RPMI8226 (cell line): ENCODE data around the gene MED31.
A peak's percentile ranks its signal among the peaks of the same experiment; 100 is the strongest.
"Not testable (repeated sequence)": the region's sequence is repeated elsewhere in the genome, so short reads cannot be mapped to it uniquely, and the experiment has no call there.

ENCODE experiments used
- DNase-seq: peaks from one replicate; pipeline ENCODE4 v3.0.0-alpha.2; 2015

Gene MED31

GRCh38 chr17:6676802-6677157 is 25.4 kb upstream of the MED31 start:
- DNase-seq = no peak

DNA sequence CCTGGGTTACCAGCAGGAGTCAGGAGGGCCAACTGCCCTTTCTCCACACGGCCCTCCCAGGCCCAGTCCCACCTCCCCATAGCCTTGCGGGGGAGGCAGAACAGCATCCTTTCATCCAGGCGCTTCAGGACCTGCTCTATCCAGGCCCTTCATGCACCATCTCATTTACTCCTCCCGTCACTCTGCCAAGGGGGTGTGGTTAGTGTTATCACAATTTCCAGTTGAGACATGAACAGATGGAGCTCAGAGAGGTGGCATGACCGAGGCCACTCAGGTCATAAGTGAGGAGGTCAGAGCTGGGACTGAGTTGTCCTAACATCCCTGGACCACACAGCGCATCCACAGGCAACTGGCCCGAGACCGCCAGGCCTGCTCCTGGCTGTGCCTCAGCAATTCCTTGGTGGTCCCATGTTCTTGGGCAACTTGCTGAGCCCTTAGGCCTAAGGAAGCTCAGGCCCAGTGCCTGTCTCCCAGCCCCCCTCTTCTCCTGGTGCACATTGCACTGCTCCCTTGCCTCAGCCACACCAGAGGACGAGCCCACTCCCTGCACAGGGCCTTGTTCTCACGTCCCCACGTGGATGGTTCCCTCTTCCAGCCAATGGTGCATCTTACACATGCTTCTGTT is 23.9 kb upstream of the MED31 start:
- DNase-seq = no peak

DNA sequence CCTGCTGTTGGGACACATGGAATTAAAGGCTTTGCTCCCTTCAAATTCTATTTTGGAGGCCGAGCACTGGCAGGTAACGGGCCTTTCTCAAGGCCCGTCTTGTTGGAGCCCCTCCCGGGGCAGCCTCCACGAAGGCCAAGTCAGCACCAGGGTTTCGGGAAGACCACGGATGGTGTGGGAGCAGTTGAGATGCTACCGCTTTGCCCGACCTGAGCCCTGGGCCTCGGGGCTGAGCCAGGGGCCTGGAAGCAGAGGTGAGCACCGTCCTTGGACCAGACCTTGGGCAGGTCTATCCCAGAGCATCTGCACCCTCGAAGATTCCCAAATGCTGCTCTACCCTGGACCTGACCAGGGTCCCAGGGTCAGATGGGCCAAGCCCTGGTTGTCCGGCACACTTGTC is 23.2 kb upstream of the MED31 start:
- no peak for DNase-seq

DNA sequence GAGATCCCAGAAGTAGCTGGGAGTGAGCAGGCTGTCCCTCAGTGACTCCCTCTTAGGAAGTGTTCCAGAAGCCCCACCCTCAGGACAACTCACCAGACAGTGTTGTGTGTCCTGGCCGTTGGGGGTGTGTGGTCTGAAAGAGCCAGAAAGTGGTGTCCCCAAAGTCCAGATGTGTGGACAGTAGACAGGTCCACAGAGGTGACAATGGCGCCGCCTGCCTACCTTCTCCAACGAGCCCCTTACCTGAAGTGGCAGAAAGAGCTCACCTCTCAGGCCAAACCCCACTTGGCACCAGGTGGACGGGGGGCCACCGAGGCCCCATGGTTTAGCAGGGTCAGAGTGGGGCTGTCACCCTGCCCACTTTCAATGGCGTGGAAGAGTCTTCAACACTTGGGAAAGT is 20.0 kb upstream of the MED31 start:
- no peak for DNase-seq

GRCh38 chr17:6670999-6671398 is 19.6 kb upstream of the MED31 start:
- DNase-seq = no peak

DNA sequence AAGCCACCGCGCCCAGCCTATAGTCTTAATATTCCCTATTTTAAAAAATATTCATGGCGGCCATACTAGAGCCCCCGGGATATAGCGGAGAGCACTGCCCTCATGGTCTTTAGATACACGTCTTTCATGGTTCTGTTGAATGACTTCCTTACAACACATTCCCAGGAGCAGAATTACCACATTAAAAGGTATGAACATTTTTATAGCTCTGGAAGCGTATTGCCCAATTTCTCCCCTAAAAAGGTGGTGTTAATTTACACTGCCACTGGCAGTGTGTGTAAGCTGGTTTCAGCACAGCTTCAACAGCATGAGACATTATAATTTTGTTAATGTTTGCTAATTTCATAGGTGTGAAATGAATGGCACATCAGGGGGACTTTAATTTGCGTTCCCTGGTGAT is 19.2 kb upstream of the MED31 start:
- no peak for DNase-seq

DNA sequence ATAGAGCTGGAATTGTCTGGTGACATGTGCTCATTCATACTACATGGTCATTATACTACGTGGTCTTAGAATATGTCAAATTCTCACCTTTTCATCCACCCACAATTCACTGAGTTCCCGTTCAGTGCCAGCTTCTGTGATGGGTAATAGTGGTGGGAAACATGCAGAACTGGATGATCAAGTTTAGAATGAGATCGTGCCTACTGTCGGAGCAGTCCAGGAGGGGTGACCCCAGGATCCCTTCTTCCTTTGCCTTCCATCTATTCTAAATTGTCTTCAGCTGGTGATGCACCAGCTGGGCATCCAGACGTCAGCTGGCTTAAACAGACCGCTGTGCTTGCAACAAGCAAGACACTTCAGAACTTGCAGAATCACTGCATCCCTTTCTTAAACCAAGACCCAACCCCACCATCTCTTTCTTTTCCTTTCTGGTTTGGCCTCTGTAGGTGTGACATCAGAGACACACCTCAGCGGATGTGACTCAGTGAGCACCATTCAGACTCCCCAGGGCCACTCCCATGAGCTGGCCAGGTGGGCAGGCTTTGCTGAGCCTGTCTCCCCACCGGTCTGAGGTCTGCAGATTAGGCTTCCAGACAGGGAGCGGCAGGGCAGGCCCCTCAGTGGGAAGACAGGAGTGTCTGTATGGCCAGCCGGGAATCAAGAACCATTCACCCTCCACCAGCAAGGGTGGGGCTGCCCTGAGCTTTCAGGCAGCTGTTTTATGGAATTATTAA is 18.2 kb upstream of the MED31 start:
- DNase-seq = no peak

- no peak for DNase-seq
Observed at GRCh38 chr17:6668727-6669425, 17.5 kb upstream of the MED31 start.

GRCh38 chr17:6668219-6668618 is 16.8 kb upstream of the MED31 start:
- DNase-seq = no peak

- no peak for DNase-seq
Observed at GRCh38 chr17:6667516-6667915, 16.1 kb upstream of the MED31 start.

- no peak for DNase-seq
Observed at GRCh38 chr17:6666557-6666956, 15.2 kb upstream of the MED31 start.

GRCh38 chr17:6666077-6666521 is 14.7 kb upstream of the MED31 start:
- peak; percentile 59 for DNase-seq

GRCh38 chr17:6663200-6663599 is 11.8 kb upstream of the MED31 start:
- not testable (repeated sequence) for DNase-seq

DNA sequence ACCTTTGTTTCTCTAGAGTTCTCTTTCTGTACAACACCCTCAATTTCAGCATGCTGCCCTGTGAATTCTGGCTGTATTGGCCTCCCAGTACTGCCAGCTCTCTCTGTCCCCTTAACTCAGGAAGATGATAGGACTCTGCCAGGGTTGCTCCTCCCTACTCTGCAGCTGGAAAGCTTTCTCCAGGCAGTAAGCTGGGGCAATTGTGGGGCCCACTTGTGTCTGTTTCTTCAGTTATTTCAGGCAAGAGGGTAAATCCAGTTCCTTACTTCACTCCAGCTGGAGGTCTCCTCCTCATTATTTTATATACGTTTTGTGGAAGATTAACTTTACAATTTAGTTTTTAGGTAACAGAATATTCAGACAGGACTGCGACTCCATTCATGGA is 10.1 kb upstream of the MED31 start:
- DNase-seq = no peak

- peak; percentile 65 for DNase-seq
Observed at GRCh38 chr17:6660805-6661463, 9.5 kb upstream of the MED31 start.

DNA sequence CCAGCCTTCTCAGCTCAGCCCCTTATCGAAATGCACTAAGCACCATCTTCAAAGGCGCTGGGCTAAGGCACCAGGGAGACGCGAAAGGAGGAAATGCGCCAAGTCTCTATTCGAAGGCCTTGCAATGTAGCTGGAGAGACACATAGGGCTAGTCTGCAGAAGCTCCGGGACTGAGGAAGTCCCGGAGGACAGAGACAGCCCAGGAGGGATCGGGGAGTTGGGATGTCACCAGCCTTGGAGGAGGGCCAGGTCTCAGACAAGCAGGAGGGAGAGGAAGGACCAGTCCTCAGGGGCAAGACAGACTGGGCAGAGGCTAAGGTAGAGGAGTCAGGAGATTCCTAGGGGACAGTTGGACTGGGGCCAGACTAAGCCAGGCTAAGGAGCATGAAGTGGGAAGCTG is 8.7 kb upstream of the MED31 start:
- DNase-seq = no peak

DNA sequence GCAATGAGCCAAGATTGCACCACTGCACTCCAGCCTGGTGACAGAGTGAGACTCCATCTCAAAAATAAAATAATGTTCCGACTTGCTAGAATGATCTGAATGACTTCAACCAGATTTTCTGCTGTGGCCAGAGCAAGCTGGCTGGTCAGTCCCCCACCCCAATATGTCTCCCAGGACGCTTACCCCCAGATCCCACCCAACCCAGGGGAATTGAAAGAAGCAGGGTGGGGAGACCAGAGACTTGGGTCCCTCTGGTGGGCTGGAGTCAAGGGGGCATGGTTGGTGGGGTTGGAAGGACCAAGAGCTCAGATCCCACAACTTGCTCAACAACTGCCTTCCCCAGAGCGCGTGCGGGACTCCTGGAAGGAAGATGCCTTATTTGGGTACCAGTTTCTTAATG is 7.0 kb upstream of the MED31 start:
- not testable (repeated sequence) for DNase-seq

GRCh38 chr17:6657633-6658287 is 6.4 kb upstream of the MED31 start:
- DNase-seq = no peak

DNA sequence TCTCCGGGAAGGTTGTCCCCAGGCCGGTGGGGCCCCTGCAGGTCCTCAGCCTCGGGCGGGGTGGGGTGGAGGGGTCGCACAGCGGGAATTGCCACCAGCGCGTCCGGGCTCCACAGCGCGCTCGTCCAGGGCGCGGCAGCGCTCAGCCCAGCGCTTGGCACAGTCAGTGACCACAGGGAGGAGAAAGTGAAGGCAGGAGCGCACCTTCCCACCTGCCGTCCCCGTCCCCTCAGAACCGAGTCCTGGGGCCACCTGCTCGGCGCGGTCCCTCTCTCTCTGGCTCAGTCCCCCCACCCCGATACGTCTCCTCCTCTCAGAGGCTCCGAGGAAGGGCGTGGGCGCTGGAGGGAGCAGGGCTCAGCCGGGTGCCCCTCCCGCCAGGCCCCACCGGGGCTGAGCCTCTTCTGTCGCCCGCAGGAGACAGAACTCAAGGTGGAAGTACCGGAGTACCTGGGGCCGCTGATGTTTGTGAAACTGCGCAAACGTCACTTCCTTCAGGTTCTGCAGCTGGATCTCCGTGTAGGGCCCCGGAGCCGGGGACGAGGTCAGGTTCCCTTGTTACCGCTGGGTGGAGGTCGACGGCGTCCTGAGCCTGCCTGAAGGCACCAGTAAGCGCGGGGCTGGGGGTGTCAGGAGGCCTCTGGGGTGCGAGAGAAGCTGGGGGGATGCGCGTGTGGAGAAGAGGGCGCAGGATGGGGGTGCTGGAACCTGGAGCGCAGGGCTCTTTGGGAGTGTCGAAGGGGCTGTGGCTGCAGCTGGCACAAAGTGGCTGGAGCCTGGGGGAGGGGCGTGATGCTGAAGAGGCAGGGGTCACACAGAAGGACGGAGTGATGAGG is 5.6 kb upstream of the MED31 start:
- peak; percentile 68 for DNase-seq

DNA sequence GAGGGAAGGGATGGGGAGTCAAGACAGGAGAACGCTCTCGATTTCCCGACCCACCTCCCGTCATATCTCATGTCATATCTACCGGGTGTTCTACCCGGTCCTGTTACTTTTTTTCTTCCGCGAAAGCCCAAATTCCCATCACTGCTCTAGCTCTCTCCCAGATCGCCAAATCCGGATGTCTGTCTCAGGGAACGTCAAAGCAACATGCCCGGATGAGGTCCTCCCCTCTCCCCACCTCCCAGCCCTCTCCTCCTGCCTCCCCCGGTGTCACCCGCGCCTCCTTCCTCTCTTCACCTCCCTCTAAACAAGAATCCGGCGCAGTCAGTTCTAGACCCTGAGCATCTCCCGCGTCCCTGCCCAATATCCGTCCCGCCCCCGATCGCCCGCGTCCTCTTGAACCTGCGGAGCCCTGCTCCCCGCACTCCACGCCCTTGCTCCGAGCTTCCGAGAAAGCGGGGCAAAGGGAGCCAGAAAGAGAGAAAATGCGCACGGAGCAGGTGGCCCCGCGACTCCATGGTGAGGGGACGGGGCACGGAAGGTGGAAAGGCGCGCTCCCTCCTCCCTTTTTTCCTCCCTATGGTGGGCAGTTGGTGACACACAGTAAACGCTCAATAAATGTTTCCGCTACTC is 4.4 kb upstream of the MED31 start:
- DNase-seq = not testable (repeated sequence)

DNA sequence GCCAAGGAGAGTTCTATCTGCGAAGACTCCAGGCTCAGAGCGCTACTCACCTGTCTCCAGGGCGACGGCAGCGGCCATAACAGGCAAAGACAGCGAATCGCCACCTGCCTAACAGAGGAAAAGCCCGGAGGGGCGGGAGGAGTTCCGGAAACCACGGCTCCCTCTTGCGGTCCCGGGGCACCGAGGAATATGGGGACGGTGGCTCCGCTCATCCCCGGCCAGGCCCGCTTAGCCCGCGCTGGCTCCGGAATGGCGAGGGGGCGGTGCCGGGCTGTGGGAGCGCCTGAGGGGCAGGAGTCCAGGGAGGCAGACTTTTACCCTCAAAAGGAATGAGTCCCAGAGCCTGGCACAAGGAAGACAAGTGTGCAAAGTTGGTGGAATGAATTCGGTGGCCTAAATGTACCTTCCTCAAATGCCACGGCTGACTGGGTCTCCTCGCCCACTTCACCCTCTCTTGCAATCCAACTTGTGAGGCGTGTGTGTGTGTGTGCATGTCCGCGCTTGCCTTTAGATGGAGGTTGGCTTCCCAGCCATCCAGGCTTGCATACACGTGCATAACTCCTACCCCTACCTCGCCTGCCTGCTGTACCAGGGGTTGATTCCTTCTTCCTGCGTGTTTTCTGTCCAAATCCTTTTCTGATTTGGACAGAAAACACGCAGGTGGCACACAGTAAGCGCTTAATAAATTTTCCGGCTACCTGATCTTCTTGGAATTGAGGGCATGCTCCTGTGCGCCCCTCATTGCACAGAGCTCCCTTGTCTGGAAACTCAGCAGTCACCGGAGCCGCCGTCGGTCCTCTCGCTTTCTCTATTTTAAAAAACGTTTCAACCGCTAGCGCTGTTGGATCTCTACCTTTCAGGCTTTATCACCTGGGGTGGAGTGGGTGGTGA is 3.7 kb upstream of the MED31 start:
- no peak for DNase-seq
